K562 (cell line): ENCODE results near the gene TPD52L2. TPM values are rescaled to one million over a fixed set of nuclear protein-coding genes. Genes with fewer than 3 reads are reported as not detected.

Experiments used
- BRD4 ChIP-seq: fragments of 200-600 bp; sonication (generic); IDR thresholded peaks from 2 replicates; pipeline ENCODE4 v1.6.1; 2017; ENCODE audit warnings: inconsistent platforms
- CBX3 ChIP-seq, 2 experiments: IDR thresholded peaks; 1 replicate in 1 of 2; 2 replicates in 1 of 2; pipeline ENCODE4 v1.6.1; 2012; ENCODE audit warnings: inconsistent platforms in 2 of 2, low read length in 2 of 2, borderline replicate concordance in 1 of 2, control low read depth in 1 of 2
- CTCFL ChIP-seq: IDR thresholded peaks from 2 replicates; pipeline ENCODE4 v1.6.1; 2011; ENCODE audit warnings: borderline replicate concordance, low read depth, mild to moderate bottlenecking, moderate library complexity, low read length; ENCODE audit not compliant: insufficient read depth, poor library complexity, severe bottlenecking
- HES1 ChIP-seq: fragments of 450-650 bp; IDR thresholded peaks from 2 replicates; pipeline ENCODE4 v1.6.1; 2016; ENCODE audit warnings: low read depth, mild to moderate bottlenecking, moderate library complexity
- KDM5B ChIP-seq: fragments of 200-600 bp; sonication (generic); IDR thresholded peaks from 2 replicates; pipeline ENCODE4 v1.6.1; 2012; ENCODE audit warnings: low read depth, mild to moderate bottlenecking, moderate library complexity, low read length, control low read depth, inconsistent platforms; ENCODE audit not compliant: insufficient replicate concordance
- RERE ChIP-seq: sonication (generic); formaldehyde crosslinking; IDR thresholded peaks from 2 replicates; pipeline ENCODE4 v1.8.0; 2023; ENCODE audit warnings: missing genetic modification reagents, mild to moderate bottlenecking, borderline replicate concordance
- SETDB1 ChIP-seq: IDR thresholded peaks from one replicate; pipeline ENCODE4 v1.6.1; 2012; ENCODE audit warnings: low read length, control low read depth, inconsistent platforms
- ZFX ChIP-seq: sonication (generic); formaldehyde crosslinking; IDR thresholded peaks from 2 replicates; pipeline ENCODE4 v1.8.0; 2022; ENCODE audit warnings: mild to moderate bottlenecking, missing genetic modification reagents, moderate library complexity
- ZNF431 ChIP-seq: sonication (generic); formaldehyde crosslinking; IDR thresholded peaks from 2 replicates; pipeline ENCODE4 v1.8.0; 2022; ENCODE audit warnings: mild to moderate bottlenecking, missing genetic modification reagents
- polyA plus RNA-seq, 8 experiments: library from polyadenylated mRNA; depleted of rRNA in 4 of 8; stranded (reverse) in 5 of 8; unstranded in 3 of 8; fragments of >200 nt; fragmentation: Nextera tagmentation in 2 of 8; fragmentation: Illumina TruSeq in 1 of 8; extraction: Ambion mirVana in 2 of 8; extraction: Trizol in 1 of 8; gene quantifications; 2 replicates each; pipeline versions ENCODE4 v1.2.1 to v1.2.3, GENCODE V29; 2011 to 2014; ENCODE audit warnings: inconsistent platforms in 1 of 8, missing spikeins in 1 of 8
- total RNA-seq, 7 experiments: library from RNA; depleted of rRNA in 6 of 7; stranded (reverse); fragments of >200 nt in 6 of 7; fragmentation: Illumina TruSeq in 2 of 7; extraction: Trizol in 2 of 7; gene quantifications; 2 replicates each; pipeline versions ENCODE4 v1.2.1 to v1.2.3, GENCODE V29; 2011 to 2021; ENCODE audit warnings: low replicate concordance in 1 of 7

TPD52L2 gene
- total and polyA plus RNA-seq, 9 of the 15 experiments (the other 6 are each of a cell fraction or from before 2014, with no cell fraction given) = 1.9 to 117 (median 74.6) TPM

- TF ChIP-seq RERE (CRISPR knock-in tag) (no peak), ZFX (CRISPR knock-in tag) (no peak), CTCFL (no peak), CBX3 (IDR thresholded peaks at IDR 0.05; ENCODE audit: borderline replicate concordance in 1 of 2, low read length in 2 of 2) (no peak), HES1 (no peak), SETDB1 (no peak), BRD4 (no peak), ZNF431 (0 out of 2 replicates have a peak, but pooled peaks have one; percentile 15), KDM5B (peak; percentile 26)
Measured at GRCh38 chr20:63863021-63863797, 1.9 kb upstream of the TPD52L2 start (continued).
